Fibroblast of upper back skin (primary cell): ENCODE measurements around the gene UNC5A.

Source experiments
- DNase-seq: peaks from one replicate; pipeline ENCODE4 v3.0.0-alpha.2; 2013

Gene UNC5A

GRCh38 chr5:176781638-176782570 lies 28.5 kb upstream of the UNC5A start:
- no peak for DNase-seq

- peak; percentile 87 for DNase-seq
These were observed 25.9 kb upstream of the UNC5A start for GRCh38 chr5:176784218-176785165.

- DNase-seq, result no peak
These were observed 24.9 kb upstream of the UNC5A start for GRCh38 chr5:176785184-176786145.

GRCh38 chr5:176787676-176788075 lies 22.7 kb upstream of the UNC5A start:
- no peak for DNase-seq

GRCh38 chr5:176788091-176788490 lies 22.3 kb upstream of the UNC5A start:
- no peak for DNase-seq

GRCh38 chr5:176788941-176789872 lies 21.2 kb upstream of the UNC5A start:
- DNase-seq, result no peak

- DNase-seq, result no peak
These were observed 20.3 kb upstream of the UNC5A start for GRCh38 chr5:176789873-176790615.

- peak; percentile 17 for DNase-seq
These were observed 19.4 kb upstream of the UNC5A start for GRCh38 chr5:176790941-176791340.

- DNase-seq, result no peak
These were observed 17.6 kb upstream of the UNC5A start for GRCh38 chr5:176792655-176793342.

GRCh38 chr5:176793343-176793699 lies 17.0 kb upstream of the UNC5A start:
- no peak for DNase-seq

GRCh38 chr5:176793736-176794135 lies 16.6 kb upstream of the UNC5A start:
- no peak for DNase-seq

- no peak for DNase-seq
These were observed 15.8 kb upstream of the UNC5A start for GRCh38 chr5:176794509-176794908.

GRCh38 chr5:176796411-176796810 lies 13.9 kb upstream of the UNC5A start:
- no peak for DNase-seq

- no peak for DNase-seq
These were observed 13.4 kb upstream of the UNC5A start for GRCh38 chr5:176796970-176797369.

GRCh38 chr5:176797456-176798050 lies 12.8 kb upstream of the UNC5A start:
- no peak for DNase-seq

GRCh38 chr5:176798086-176798876 lies 12.1 kb upstream of the UNC5A start:
- no peak for DNase-seq

GRCh38 chr5:176798949-176799348 lies 11.4 kb upstream of the UNC5A start:
- DNase-seq, result no peak

GRCh38 chr5:176799488-176799887 lies 10.9 kb upstream of the UNC5A start:
- DNase-seq, result no peak

GRCh38 chr5:176800024-176800423 lies 10.3 kb upstream of the UNC5A start:
- no peak for DNase-seq
